Activated CD4-positive, alpha-beta T cell treated with anti-CD3 and anti-CD28 coated beads, Interleukin-2, amount 50 U/mL, for 16 hours (primary cell): Measurements from ENCODE around the gene CNR2.
A peak's percentile ranks its signal among the peaks of the same experiment; 100 is the strongest.
"Not testable (repeated sequence)": the region's sequence is repeated elsewhere in the genome, so short reads cannot be mapped to it uniquely, and the experiment has no call there.

Experiments used
- DNase-seq: peaks from one replicate; pipeline ENCODE4 v3.0.0-alpha.2; 2020

The CNR2 gene

GRCh38 chr1:23827717-23828116 lies 85.4 kb downstream of the CNR2 start:
- DNase-seq = no peak

- DNase-seq = not testable (repeated sequence)
Measured at GRCh38 chr1:23826590-23826989, 86.6 kb downstream of the CNR2 start.

GRCh38 chr1:23825762-23826522 lies 87.2 kb downstream of the CNR2 start:
- DNase-seq = peak; percentile 47

- DNase-seq = peak; percentile 90
Measured at GRCh38 chr1:23825076-23825761, 87.9 kb downstream of the CNR2 start, which contains the start of gene HMGCL. HMGCL (minus strand) TSS chr1:23825429; CDS start chr1:23825415, 14 bp downstream.

- no peak for DNase-seq
Measured at GRCh38 chr1:23824711-23825075, 88.5 kb downstream of the CNR2 start.

GRCh38 chr1:23823767-23824166 lies 89.4 kb downstream of the CNR2 start:
- DNase-seq = no peak
